Activated CD4-positive, alpha-beta T cell treated with anti-CD3 and anti-CD28 coated beads, Interleukin-2, amount 10 ng/mL, durations not matched to agents 24 days and 14 days (primary cell): ENCODE results near the gene KCTD11. TPM values are rescaled to one million over a fixed set of nuclear protein-coding genes. Genes with fewer than 3 reads are reported as not detected.

Experiments used
- DNase-seq: peaks from one replicate; pipeline ENCODE4 v3.0.0; 2022
- H3K27ac Mint-ChIP-seq: one replicate; pipeline ENCODE4 v1.8.0; 2022; ENCODE audit warnings: mild to moderate bottlenecking, mixed read lengths
- H3K27me3 Mint-ChIP-seq: one replicate; pipeline ENCODE4 v1.8.0; 2022; ENCODE audit warnings: mixed read lengths
- H3K36me3 Mint-ChIP-seq: one replicate; pipeline ENCODE4 v1.8.0; 2022; ENCODE audit warnings: low read depth, mild to moderate bottlenecking, mixed read lengths
- H3K4me1 Mint-ChIP-seq: one replicate; pipeline ENCODE4 v1.8.0; 2021; ENCODE audit warnings: mixed read lengths
- H3K4me3 Mint-ChIP-seq: one replicate; pipeline ENCODE4 v1.8.0; 2022; ENCODE audit warnings: mild to moderate bottlenecking, moderate library complexity, mixed read lengths
- H3K9me3 Mint-ChIP-seq: one replicate; pipeline ENCODE4 v1.8.0; 2021; ENCODE audit warnings: mixed read lengths
- intact Hi-C: fragments of 100-400 bp; cut with micrococcal nuclease; formaldehyde crosslinking; loops from one replicate; pipeline ENCODE4 v1.15.1; 2023
- total RNA-seq: library from RNA; stranded (reverse); gene quantifications from 2 replicates; pipeline ENCODE4 v1.2.3, GENCODE V29; 2022

KCTD11 gene
- total RNA-seq, 1 donor from 2014 or later, result 7.6 TPM

DNA sequence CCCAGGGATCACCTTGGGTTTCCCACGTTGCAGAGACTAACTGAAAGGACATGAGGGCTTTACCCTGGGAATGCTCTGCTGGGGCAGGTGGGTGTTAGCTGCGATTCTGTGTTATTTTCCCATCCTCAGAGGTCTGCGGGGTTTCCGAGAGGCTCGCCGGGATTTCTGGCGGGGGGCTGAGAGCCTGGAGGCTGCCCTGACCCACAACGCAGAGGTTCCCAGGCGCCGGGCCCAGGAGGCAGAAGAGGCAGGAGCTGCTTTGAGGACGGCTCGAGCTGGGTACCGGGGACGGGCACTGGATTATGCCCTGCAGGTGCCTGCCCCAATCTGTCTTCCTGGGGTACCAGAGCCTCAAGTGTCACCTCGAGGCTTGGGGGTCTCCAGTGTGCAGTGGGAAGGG is 8.7 kb upstream of the KCTD11 start:
- DNase-seq, result no peak
- Mint-ChIP-seq H3K27me3 (no peaks in the 10 kb centered on the region), H3K36me3 (peaks cover 46% of the 10 kb centered on the region), H3K27ac (no peak overlapping the region), H3K4me1 (peaks cover 8% of the 10 kb centered on the region), H3K9me3 (no peaks in the 10 kb centered on the region), H3K4me3 (no peak overlapping the region)
- intact Hi-C loops, result no loop called here

GRCh38 chr17:7346761-7347614 is 5.0 kb upstream of the KCTD11 start:
- DNase-seq, result no peak
- no peaks in the 10 kb centered on the region for H3K27me3 Mint-ChIP-seq
- peaks cover 13% of the 10 kb centered on the region for H3K4me1 Mint-ChIP-seq
- H3K27ac Mint-ChIP-seq, result no peak overlapping the region
- no peak overlapping the region for H3K4me3 Mint-ChIP-seq
- no peaks in the 10 kb centered on the region for H3K9me3 Mint-ChIP-seq
- H3K36me3 Mint-ChIP-seq, result peaks cover 48% of the 10 kb centered on the region
- intact Hi-C loops, result no loop called here

- no peaks in the 10 kb centered on the region for H3K27me3 Mint-ChIP-seq
- peaks cover 49% of the 10 kb centered on the region for H3K36me3 Mint-ChIP-seq
- peaks cover 19% of the 10 kb centered on the region for H3K4me1 Mint-ChIP-seq
- intact Hi-C loops, result no loop called here
- H3K27ac Mint-ChIP-seq, result peak overlapping the region; percentile 29
- H3K9me3 Mint-ChIP-seq, result no peaks in the 10 kb centered on the region
- DNase-seq, result peak; percentile 56
- H3K4me3 Mint-ChIP-seq, result no peak overlapping the region
Measured at GRCh38 chr17:7347630-7348477, 4.1 kb upstream of the KCTD11 start.

- Mint-ChIP-seq H3K4me1 (peaks cover 18% of the 10 kb centered on the region), H3K27ac (peak overlapping the region; percentile 75), H3K27me3 (no peaks in the 10 kb centered on the region), H3K36me3 (peaks cover 46% of the 10 kb centered on the region), H3K4me3 (no peak overlapping the region), H3K9me3 (no peaks in the 10 kb centered on the region)
- intact Hi-C loops, result no loop called here
- DNase-seq, result peak; percentile 58
Measured at GRCh38 chr17:7348478-7349242, 3.3 kb upstream of the KCTD11 start.

GRCh38 chr17:7352503-7352889 is 534 bp downstream of the KCTD11 start:
- H3K36me3 Mint-ChIP-seq, result peaks cover 30% of the 10 kb centered on the region
- H3K4me1 Mint-ChIP-seq, result peaks cover 33% of the 10 kb centered on the region
- H3K9me3 Mint-ChIP-seq, result no peaks in the 10 kb centered on the region
- no peaks in the 10 kb centered on the region for H3K27me3 Mint-ChIP-seq
- intact Hi-C loops, result loop anchor here (2.0 to 5.0 kb wide), 3 partner anchors 52 to 130 kb away; partner anchors contain the start of genes POLR2A, SLC2A4, SLC35G6 and TMEM256
- peak overlapping the region; percentile 88 for H3K4me3 Mint-ChIP-seq
- DNase-seq, result no peak
- H3K27ac Mint-ChIP-seq, result peak overlapping the region; percentile 92

GRCh38 chr17:7352910-7353635 is 1.1 kb downstream of the KCTD11 start:
- no peaks in the 10 kb centered on the region for H3K27me3 Mint-ChIP-seq
- intact Hi-C loops, result loop anchor here (2.0 to 5.0 kb wide), 3 partner anchors 52 to 129 kb away; partner anchors contain the start of genes POLR2A, SLC2A4, SLC35G6 and TMEM256
- H3K4me3 Mint-ChIP-seq, result peak overlapping the region; percentile 88
- no peaks in the 10 kb centered on the region for H3K9me3 Mint-ChIP-seq
- H3K27ac Mint-ChIP-seq, result peak overlapping the region; percentile 92
- peaks cover 25% of the 10 kb centered on the region for H3K36me3 Mint-ChIP-seq
- H3K4me1 Mint-ChIP-seq, result peaks cover 33% of the 10 kb centered on the region
- DNase-seq, result no peak

GRCh38 chr17:7354262-7354843 is 2.4 kb downstream of the KCTD11 start:
- peak; percentile 74 for DNase-seq
- peak overlapping the region; percentile 36 for H3K4me3 Mint-ChIP-seq
- H3K4me1 Mint-ChIP-seq, result peaks cover 28% of the 10 kb centered on the region
- no peaks in the 10 kb centered on the region for H3K27me3 Mint-ChIP-seq
- peaks cover 18% of the 10 kb centered on the region for H3K36me3 Mint-ChIP-seq
- intact Hi-C loops, result loop anchor here (5.0 kb wide), 1 partner anchor 128 kb away; the partner anchor contains the start of genes POLR2A and SLC35G6
- peak overlapping the region; percentile 81 for H3K27ac Mint-ChIP-seq
- H3K9me3 Mint-ChIP-seq, result no peaks in the 10 kb centered on the region

- Mint-ChIP-seq H3K9me3 (no peaks in the 10 kb centered on the region), H3K4me3 (peak within 1 kb of the TSS; percentile 36), H3K27me3 (no peaks in the 10 kb centered on the region), H3K4me1 (peaks cover 24% of the 10 kb centered on the region), H3K27ac (peak within 1 kb of the TSS; percentile 81), H3K36me3 (peaks cover 13% of the 10 kb centered on the region)
- intact Hi-C loops, result no loop called here
- DNase-seq, result peak; percentile 67
Measured at GRCh38 chr17:7355053-7355452, 3.1 kb downstream of the KCTD11 start, which contains the start of gene TMEM95. Gene TMEM95, plus strand, starts transcription at chr17:7355156. Its CDS starts 49 bp downstream, at chr17:7355205.

GRCh38 chr17:7355573-7355972 is 3.6 kb downstream of the KCTD11 start:
- H3K27ac Mint-ChIP-seq, result no peak overlapping the region
- H3K27me3 Mint-ChIP-seq, result no peaks in the 10 kb centered on the region
- H3K4me1 Mint-ChIP-seq, result peaks cover 24% of the 10 kb centered on the region
- no peaks in the 10 kb centered on the region for H3K9me3 Mint-ChIP-seq
- H3K36me3 Mint-ChIP-seq, result peaks cover 10% of the 10 kb centered on the region
- H3K4me3 Mint-ChIP-seq, result no peak overlapping the region
- intact Hi-C loops, result no loop called here
- no peak for DNase-seq

DNA sequence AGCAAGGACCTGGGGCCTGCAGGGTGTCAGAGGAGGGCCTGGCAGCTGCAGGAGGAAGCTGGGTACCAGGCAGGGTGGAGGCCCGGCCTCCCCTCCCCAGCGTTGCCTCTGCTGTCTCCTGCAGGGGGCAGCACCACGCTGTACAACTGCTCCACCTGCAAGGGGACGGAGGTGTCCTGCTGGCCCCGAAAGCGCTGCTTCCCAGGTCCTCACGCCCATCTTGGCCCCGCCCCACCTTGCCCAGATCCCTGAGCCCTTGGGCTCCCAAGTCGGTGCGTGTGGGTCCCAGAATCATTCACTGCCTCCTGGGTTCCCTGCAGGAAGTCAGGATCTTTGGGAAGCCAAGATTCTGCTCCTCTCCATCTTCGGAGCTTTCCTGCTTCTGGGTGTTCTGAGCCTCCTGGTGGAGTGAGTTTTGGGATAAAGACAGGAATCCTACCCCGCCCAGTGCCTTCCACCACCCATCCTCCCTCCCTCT is 4.1 kb downstream of the KCTD11 start:
- H3K27me3 Mint-ChIP-seq, result no peaks in the 10 kb centered on the region
- H3K36me3 Mint-ChIP-seq, result peaks cover 9% of the 10 kb centered on the region
- no peak overlapping the region for H3K4me3 Mint-ChIP-seq
- H3K4me1 Mint-ChIP-seq, result peaks cover 23% of the 10 kb centered on the region
- peak; percentile 96 for DNase-seq
- H3K9me3 Mint-ChIP-seq, result no peaks in the 10 kb centered on the region
- intact Hi-C loops, result loop anchor here (1.0 to 2.0 kb wide), 4 partner anchors 39 to 331 kb away; partner anchors contain the start of genes PLSCR3, SENP3, TMEM102 and TP53
- H3K27ac Mint-ChIP-seq, result peak overlapping the region; percentile 73

- Mint-ChIP-seq H3K27me3 (no peaks in the 10 kb centered on the region), H3K36me3 (peaks cover 6% of the 10 kb centered on the region), H3K9me3 (no peaks in the 10 kb centered on the region), H3K27ac (no peak overlapping the region), H3K4me3 (no peak overlapping the region), H3K4me1 (peaks cover 21% of the 10 kb centered on the region)
- no peak for DNase-seq
- intact Hi-C loops, result loop anchor here (1.0 to 2.0 kb wide), 4 partner anchors 38 to 330 kb away; partner anchors contain the start of genes PLSCR3, SENP3, TMEM102 and TP53
Measured at GRCh38 chr17:7356756-7357155, 4.8 kb downstream of the KCTD11 start.

DNA sequence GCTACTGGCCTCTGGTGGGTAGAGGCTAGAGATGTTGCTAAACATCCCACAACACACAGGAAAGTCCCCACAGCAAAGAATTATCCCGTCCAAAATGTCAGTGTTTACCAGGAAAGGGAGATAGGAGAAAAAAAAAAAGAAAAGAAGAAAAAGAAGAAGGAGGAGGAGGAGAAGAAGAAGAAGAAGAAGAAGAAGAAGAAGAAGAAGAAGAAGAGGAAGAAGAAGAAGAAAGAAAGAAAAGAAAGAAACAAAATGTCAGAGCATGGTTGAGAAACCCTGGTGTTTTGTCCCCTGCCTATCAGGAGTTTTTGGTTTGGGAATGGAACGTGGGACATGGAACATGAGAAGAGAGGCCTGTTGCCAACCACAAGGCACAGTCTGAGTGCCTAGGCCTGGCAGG is 5.4 kb downstream of the KCTD11 start:
- DNase-seq, result no peak
- Mint-ChIP-seq H3K4me1 (peaks cover 21% of the 10 kb centered on the region), H3K36me3 (peaks cover 5% of the 10 kb centered on the region), H3K9me3 (no peaks in the 10 kb centered on the region), H3K27me3 (no peaks in the 10 kb centered on the region), H3K4me3 (no peak overlapping the region), H3K27ac (no peak overlapping the region)
- intact Hi-C loops, result loop anchor here (2.0 kb wide), 2 partner anchors 37 to 329 kb away; partner anchors contain the start of genes PLSCR3 and TP53
